Cerebellar cortex (tissue), 1 donor: ENCODE data around the gene LRIG1.
A peak's percentile ranks its signal among the peaks of the same experiment; 100 is the strongest.
"Not testable (repeated sequence)": the region's sequence is repeated elsewhere in the genome, so short reads cannot be mapped to it uniquely, and the experiment has no call there.

ENCODE experiments used
- DNase-seq: peaks from one replicate; pipeline ENCODE4 v3.0.0-alpha.2; 2015; ENCODE audit warnings: low spot score

The LRIG1 gene

DNA sequence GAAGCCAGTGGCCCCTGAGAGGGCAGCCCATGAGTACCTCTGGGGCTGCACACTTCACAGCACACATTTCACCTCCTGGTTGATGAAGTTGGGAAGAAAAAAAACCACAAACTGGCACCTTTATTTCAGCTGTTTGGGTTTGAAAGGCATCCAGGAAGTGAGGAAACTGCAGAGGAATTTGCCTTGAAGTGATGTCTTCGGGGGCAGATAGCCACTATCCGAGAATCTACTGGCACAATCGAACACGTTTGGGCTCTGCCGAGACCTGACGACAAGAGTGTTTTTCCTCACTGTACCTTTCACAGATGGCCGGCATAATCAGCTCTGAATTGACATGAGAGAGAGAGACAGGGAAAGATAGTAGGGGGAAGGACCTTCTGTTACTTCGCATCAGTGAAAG, 59.7 kb downstream of the LRIG1 start:
- DNase-seq: peak; percentile 70

DNA sequence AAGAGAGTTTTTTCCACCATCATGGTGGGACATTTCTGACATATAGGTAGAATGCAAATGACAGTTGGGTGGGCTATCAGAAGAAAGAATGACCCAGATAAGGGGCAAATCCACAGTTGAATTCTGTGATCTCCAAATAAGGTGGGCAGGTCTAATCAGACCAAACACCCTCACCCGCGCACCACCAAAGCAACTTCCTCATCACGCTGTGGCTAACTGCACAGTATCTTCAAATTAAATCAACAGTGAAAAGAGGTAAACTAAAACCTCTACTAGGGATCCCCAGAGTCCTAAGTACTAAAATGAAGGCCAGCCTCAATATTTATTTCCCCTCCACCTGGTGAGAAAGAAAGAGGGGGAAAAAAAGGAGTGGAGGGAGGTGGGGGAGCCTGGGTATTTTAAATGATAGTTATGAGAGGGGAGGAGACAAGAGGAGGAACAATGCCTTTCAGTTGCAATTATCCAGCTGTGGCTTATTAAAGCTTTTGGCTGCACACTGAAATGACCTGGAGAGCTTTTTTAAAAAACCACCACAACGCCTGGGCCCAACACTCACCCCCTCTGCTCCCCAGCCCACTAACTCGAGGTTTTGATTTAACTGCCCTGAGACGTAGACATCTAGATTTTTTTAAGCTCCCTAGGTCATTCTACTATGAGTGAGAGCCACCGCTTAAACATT, 61.0 kb downstream of the LRIG1 start:
- no peak for DNase-seq

DNA sequence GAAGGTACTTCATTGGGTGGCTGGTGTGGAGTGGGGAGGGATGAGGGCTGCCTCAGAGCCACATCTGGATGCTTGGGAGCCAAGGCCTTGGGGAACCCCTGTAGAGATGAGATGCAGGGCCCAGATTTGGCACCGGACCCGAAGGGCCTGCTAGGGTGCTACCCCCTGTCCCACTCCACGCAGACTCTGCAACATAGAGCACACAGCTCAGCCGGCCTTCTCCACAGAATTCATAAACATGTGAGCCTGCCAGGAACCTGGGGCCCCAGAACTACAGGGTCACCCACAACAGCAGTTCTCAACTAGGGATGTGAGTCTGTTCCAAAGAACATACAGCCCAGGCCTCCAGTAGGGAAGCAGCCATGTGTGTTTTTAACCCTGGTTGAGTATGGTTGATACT, 62.8 kb downstream of the LRIG1 start:
- DNase-seq: no peak

DNA sequence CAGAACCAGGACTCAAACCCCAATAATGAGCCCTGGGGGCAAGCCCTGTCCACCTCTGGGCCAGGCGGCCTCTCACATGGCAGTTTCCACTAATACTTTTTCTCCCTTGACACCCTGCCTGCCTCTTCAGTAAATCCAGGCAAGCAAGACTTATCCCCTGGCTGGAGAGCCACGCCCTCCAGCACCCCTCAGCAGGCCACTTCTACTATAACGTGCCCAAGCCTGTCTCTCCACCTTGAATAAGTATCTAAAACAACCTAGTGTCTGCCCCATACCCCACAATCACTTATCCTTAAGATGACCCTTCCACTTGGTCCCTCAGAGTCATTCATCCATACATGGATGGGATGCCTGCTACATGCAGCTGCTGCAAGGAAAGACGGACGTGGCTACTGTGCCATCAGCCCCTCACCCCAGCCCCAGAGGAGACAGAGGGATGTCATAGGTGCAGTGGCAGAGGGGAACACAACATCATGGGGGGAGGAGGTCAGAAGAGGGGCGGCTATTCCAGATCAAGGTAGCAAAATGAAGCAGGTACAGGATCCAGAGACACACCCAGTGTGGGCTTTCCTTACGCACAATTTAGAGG, 63.4 kb downstream of the LRIG1 start:
- DNase-seq: no peak

DNA sequence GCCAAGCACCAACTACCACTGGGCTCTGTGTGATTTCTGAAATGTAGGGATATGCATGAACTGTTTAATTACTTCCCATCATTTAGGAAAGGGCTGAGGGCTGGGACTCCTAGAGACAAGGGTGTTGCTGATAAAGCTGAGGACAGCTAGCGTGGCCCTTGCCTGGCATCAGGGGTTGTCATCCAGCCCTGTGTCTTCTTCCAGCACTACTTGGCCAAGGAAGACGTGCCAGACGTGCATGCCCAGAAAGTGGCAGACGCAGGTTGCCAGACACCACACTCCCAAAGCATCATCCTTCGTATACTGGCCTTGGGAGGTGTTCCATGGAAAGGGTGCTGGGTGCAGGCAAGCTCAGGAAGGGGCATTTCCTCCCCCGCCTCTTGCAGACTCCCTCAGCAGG, 64.8 kb downstream of the LRIG1 start:
- peak; percentile 53 for DNase-seq

DNA sequence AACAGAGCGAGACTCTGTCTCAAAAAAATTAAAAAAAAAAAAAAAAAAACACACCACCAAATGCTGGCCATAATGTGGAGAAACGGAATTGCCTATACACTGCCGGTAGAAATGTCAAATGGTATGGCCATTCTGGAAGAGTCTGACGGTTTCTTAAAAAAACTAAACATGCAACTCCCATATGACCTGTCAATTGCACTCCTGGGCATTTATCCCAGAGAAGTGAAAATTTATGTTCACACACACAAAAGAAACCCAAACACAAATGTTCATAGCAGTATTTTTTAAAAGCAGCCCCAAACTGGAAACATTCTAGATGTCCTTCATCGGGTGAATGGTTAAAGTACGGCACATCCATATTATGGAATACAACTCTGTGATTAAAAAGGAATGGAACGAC, 66.1 kb downstream of the LRIG1 start:
- no peak for DNase-seq

DNA sequence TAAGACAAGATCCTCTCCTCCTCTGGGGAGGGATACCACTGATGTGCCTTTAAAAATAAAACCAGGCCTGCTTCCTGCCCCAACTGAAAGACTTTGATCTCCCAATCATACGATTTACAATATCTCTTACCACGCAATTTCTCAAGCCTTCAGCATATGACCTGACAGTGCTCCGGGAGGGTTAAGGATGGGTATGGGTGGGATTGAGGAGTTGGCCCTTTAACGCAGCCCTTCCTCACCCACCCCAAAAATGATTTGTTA, 67.4 kb downstream of the LRIG1 start:
- DNase-seq: no peak

DNA sequence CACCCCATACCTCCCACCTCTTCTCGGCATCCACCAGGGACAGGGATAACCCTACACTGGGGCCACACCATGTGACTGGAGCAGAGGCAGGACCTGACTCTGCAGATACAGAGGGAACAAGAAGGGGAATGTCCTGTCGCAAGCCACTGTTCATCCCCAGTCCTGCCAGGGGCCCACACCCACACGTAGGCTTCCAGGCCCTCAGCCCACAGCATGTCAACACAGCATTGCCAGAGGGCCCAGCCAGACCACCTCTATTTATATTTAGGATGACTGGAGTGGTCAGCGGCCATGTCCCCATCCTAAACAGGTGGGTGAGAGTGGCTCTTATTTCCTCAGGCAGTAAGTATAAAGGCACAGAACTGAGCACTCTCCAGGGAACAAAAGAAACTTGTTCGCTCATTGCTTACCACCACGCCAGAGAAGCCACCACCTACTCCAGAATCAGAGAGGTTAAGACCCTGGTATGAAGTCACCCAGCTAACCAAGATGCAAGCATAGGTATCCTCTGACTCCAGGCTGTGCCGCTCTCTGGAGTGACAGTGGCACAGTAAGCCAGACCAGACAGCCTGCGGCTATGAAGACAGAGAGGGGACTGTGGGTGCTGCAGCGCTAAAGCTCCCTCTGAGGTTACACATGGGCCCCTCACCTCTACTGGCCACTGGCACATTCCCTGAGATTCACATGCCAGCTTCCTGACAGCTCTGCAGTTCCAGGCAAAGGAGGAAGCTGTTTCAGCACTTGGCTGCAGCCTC, 67.9 kb downstream of the LRIG1 start:
- no peak for DNase-seq

DNA sequence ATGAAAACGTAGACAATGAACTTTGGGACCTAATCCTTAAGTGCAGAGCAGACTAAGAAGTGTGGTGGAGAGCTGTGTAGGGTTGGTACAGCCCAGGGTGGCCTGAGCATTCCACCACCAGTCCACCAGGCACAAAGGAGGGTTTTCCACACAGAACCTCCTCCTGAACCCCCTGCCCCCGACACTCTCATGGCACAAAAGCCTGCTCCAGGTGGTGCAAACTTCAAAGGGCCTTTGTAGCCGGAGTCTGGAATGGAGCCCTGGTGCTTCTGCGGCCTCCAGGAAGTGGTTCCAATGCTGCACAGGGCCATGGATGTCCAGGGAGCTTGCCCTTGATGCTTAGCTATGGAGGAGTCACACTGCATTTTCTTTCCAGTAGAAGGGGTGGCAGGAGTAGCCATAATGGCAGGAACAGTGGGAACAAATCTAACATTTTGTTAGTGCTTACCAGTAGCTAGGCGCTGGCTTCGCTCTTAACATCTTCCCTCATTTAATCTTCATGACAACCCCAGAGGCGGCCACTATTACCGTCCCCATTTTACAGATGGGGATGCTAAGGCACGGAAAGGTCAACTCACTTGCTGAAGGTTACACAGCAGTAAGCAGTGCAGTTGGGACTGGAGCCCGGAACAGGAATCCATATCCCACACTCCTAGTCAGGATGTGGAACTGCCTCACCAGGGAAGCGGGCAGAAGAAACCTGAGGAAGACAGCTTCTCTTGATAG, 68.6 kb downstream of the LRIG1 start:
- DNase-seq: no peak

DNA sequence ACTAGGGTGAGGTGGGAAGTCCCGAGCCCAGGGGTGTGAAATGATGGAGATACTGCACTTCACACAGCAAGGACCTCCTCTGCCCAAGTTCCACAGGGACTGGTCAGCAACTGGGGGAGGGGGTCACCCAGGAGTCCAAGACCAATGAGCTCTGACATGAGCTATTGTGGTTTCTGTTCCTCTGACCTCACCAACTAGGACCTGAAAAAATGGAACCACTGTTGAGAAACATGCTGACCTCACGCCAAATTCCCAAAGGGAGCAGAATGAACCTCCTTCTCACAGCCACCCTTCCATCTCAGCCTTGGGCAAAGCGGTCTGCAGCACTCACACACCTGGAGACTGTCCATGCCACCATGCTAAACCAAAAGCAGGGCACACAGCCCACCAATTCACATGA, 69.3 kb downstream of the LRIG1 start:
- no peak for DNase-seq

DNA sequence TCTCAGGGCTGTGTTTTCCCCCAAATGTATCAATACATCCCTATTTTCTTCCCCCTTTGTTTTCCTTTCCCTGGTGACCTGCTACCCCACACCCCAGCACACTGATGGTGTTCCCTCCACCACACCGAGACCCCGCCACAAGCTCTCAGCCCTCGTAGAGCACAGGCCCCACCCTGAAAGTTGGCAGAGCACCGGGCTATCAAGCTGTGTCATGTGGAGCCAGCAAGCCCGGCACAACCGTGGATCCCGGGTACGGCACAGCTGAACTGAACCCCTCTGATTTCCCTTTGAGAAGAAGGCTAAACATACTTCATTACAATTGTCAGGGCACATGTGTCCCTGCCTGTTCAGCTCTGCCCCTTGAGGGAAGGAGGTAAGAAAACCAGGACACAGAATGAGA, 69.9 kb downstream of the LRIG1 start:
- DNase-seq: no peak

DNA sequence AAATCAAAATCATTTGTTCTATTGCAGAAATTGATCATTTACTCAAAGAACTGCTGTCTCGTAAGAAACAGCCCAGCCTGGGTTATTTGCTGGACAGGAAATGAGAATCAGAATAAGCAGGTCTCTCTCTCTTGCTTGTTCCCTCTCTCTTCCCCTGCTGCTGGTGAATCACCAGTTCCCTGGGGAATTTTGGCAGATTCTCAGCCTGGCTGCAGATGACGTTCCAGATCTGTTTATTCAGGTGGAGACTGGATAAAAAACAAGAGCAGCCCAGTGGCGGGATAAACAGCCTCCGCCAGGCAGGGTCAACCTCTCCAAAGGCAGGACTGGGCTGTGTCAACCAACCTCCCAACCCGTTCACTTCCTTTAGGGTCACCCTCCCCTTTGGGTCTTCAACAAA, 72.1 kb downstream of the LRIG1 start:
- peak; percentile 86 for DNase-seq

DNA sequence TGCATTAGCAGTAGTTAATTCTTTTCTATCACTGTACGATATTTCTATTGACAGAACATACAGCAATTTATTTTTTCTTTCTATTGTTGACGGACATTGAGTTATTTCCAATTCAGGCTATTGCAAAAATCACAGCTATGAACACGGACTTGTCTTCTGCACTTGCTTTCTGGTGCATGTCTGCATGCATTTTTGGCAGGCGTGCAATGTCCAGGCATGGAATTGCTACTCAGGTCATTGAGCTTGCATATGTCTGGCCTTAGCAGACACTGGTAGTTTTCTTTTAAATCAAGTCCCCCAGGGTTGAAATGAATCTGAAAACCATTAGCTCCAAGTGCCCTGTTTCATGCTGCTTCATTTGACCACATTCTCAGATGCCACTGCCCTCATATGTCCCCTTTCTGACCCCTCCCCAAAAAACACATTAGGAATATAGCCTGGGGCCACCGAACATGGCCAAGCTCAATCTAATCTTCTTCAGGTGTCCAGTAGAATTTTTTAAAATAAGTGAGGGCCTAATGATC, 72.8 kb downstream of the LRIG1 start:
- DNase-seq: no peak

DNA sequence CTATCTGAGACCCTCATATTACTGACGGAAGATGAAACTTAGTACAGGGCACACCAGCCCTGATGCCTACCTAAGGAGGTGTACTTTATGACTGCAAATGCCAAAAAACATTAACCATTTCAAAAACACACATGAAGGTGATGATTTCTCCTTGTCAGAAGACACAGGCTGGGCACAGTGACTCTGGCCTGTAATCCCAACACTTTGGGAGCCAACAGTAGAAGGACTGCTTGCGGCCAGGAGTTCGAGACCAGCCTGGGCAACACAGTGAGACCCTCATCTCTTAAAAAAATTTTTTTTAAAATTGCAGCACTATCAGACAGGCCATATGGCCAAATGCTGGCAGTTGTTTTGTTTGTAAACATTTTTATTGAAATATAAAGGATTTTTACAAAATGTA, 73.5 kb downstream of the LRIG1 start:
- DNase-seq: no peak

DNA sequence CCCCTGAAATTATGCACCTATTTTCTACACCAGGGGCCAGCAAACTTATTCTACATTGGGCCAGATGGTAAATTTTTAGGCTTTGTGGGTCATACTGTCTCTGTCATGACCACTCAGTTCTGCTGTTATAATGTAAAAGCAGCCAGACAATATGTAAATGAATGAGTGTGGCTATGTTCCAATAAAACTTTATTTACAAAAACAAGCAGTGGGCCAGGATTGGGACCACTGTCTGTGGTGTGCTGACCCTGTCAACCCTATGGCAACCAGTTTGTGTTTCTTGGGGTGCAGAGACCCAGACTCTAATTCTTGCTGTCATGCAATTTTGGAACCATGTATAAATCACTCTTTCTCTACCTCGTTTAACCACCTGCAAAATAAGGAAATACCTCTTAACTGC, 74.7 kb downstream of the LRIG1 start:
- no peak for DNase-seq

DNA sequence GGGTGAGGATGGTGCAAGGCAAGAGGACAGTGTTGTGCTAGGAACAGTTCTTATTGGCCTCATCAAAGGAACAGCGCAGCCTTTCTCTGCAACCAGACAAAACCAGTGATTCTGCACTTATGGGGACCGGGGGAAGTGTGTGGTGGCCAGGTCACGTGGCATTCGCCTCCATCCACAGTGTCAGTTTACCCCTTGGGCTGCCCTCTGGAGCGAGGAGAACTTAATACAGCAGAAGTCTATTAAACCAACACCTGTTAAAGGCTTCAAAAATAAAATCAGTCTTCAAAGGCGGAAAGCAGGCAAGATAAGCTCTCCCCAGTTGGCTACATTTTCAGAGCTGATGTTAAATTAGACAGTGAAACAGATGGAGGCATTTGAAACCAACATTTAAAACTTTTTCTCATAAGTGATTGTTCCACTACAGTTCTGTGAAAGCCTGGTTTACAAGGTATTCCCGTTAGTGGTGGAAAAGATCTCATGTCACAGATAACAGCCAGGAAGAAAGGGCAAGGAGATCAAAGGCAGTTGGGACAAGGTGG, 75.2 kb downstream of the LRIG1 start:
- DNase-seq: no peak

DNA sequence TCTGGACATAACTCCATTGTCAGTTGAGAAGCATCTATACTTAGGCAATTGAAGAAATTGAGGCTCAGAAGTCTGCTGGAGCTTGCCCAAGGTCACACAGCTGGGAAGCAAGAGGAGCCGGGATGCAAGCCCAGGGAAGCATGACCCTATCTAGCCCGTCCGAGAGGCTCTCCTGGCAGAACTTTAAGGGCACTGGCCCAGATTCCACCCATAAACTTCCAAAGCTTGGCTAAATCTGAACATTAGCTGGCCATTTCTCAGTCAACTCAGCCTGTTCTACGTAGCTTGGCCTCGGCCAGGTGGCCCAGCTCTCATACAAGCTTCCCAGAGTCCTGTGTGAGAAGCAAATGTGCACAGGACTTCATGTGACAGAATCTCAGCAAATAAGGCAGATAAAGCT, 75.8 kb downstream of the LRIG1 start:
- DNase-seq: no peak

DNA sequence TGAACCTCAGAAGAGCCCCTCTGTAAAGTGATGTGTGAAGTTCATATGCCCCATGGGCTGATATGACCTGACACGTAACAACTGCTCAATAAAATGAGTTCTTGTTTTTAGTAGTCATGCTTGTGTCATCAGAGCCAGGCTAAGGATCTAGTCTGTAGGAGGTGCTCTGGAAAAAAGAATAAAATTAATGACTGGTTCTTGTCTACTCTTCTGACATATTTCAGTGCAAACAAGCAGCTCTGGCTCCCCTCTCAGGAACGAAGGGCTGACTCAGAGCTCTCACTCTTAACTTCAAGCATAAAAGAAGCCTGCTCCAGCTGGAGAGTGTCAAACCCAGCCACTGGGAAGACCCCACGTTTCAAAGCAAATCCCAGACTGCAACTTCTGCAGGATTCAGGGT, 77.0 kb downstream of the LRIG1 start:
- no peak for DNase-seq

DNA sequence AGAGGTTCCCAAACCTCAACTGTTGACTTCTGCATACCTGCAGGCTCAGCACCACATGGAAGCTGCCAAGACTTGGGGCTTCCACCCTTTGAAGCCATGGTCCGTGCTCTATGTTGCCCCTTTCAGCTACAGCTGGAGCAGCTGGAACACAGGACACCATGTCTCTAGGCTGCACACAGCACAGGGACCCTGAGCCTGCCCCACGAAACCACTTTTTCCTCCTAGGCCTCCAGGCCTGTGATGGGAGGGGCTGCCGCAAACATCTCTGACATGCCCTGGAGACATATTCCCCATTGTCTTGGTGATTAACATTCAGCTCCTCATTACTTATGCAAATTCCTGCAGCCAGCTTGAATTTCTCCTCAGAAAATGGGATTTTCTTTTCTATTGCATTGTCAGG, 78.9 kb downstream of the LRIG1 start:
- not testable (repeated sequence) for DNase-seq

DNA sequence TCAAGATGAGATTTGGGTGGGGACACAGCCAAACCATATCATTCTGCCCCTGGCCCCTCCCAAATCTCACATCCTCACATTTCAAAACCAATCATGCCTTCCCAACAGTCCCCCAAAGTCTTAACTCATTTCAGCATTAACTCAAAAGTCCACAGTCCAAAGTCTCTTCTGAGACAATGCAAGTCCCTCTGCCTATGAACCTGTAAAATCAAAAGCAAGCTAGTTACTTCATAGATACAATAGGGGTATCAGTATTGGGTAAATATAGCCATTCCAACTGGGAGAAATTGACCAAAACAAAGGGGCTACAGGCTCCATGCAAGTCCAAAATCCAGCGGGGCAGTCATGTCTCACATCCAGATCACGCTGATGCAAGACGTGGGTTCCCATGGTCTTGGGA, 79.7 kb downstream of the LRIG1 start:
- not testable (repeated sequence) for DNase-seq

DNA sequence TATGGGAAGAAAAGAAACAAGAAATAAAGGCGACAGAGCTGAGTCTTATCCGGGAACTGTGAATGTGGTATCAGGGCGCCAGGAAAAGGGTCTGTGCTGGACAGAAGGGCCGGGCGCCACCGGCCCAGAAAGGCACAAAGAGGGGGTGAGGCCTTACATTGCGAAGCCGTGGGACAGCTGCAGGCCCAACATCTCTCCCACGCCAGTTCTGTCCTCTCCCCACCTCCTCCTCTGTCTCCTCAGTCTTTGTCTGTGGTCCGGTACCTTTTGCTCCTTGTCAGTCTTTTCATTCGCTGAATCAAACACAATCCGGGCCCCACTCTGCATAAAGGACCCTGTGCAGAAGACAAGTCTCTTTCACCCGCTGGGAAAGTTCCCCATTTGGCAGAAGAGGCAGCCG, 81.8 kb downstream of the LRIG1 start:
- no peak for DNase-seq

DNA sequence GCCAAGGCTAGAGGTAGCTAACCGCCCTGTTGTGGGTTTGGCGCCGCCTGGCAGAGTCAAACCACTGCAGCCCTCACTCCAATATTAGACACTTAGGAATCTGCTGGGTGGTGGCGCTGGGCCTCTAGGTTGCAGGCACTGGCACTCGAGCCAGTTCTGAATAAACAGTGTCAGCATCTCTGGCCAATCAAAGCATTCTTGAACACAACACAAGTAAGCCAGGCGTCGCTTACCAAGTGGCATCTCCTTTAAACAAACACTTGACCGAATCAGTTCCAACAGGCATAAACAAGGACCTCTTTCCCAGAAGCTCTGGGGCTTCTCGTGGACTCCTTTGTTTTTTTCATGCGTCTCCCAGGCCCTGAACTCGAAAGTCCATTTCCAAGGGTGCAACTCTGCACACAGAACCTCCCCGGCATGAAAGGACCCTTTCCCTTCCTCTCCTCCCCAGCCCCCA, 82.3 kb downstream of the LRIG1 start:
- DNase-seq: no peak
